ENCODE results near the gene MAPRE2.

GRCh38 chr18:34993289-34993688 is 47.9 kb upstream of the MAPRE2 start:
- TF ChIP-seq CTCF (IDR thresholded peaks at IDR 0.05) (no peak), POLR2A (IDR thresholded peaks at IDR 0.05) (no peak)
